IPS-18c (cell line): ENCODE results near the gene SLC35E3.

Experiments
- H3K4me3 ChIP-seq: 2 replicates; pipeline ENCODE4 v1.7.0; 2013; ENCODE audit warnings: low read depth, mild to moderate bottlenecking, low read length, moderate library complexity; ENCODE audit not compliant: insufficient read depth
- H3K9me3 ChIP-seq: one replicate; pipeline ENCODE4 v1.6.1; 2013; ENCODE audit warnings: mild to moderate bottlenecking, low read length, moderate library complexity; ENCODE audit not compliant: control insufficient read depth, insufficient read depth

The SLC35E3 gene

DNA sequence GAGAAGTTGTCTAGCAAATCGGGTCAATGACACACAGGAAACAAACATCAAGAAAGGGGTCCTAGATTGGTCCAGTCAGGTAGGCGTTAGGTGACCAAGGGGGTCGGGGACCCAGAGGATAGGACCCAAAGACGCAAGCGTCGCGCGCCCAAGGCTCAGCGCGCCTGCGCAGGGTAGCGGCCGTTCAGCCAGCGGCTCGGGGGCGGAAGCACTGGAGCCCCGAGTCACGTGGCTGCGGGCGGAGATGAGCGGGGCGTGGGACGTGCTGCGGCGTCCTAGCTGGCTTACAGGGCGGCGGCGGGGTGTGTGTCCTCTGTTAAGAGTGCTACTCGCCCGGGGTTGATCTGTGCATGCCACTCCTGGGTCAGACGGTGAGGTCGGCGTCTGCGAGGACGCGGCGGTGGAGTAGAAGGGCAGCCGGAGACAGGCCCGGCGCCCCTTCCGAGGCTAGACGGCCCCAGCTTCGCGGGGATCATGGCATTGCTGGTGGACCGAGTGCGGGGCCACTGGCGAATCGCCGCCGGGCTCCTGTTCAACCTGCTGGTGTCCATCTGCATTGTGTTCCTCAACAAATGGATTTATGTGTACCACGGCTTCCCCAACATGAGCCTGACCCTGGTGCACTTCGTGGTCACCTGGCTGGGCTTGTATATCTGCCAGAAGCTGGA is at the start of gene SLC35E3:
TSS of gene SLC35E3 (plus strand) at position 273 of the 668 bp plus-strand sequence. CDS start at position 475, 202 bp downstream.
- peak within 1 kb of the TSS; percentile 82 for H3K4me3 ChIP-seq
- no peaks in the 10 kb centered on the region for H3K9me3 ChIP-seq

DNA sequence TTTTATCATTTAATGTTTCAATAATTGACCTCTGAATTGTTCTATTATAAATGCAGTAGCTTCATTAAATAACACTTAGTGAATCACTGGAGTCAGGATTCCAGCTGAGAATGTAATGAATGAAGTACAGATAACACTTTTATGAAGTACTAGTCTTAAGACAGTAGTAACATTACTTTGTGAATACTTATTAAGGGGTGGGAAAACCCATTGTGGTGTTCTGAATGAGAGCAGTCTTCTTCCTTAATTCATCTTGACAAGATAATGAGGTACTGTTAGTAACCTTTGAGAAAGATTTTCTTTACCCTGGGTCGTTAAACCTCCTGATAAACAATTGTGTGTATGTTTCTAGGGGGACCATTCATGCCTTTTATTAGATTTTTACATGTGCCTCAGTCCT is 46.5 kb upstream of the SLC35E3 start:
- H3K9me3 ChIP-seq, result no peaks in the 10 kb centered on the region

GRCh38 chr12:68727776-68728175 is 18.2 kb upstream of the SLC35E3 start:
- Histone ChIP-seq H3K9me3 (no peaks in the 10 kb centered on the region), H3K4me3 (no peak overlapping the region)

More for the DNA sequence above, 46.5 kb upstream of the SLC35E3 start:
- H3K4me3 ChIP-seq, result no peak overlapping the region

DNA sequence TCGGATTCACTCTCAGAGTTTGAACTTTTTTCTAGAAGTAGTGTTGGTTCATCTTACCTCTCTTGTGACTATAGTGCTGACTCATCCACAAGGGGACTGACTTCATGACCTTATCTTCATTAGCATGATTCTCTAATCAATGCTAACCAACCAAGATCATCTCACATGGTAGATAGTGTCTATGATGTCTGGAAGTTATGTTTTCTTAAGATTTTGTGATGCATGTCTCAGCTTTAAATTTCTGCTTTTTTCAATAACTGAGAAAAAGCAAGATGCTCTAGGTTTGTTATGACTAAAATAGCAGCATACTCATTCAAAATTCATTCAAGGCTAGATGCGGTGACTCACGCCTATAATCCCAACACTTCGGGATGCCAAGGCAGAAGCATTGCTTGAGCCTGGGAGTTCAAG is 12.3 kb upstream of the SLC35E3 start:
- H3K4me3 ChIP-seq, result no peak overlapping the region
- no peaks in the 10 kb centered on the region for H3K9me3 ChIP-seq

DNA sequence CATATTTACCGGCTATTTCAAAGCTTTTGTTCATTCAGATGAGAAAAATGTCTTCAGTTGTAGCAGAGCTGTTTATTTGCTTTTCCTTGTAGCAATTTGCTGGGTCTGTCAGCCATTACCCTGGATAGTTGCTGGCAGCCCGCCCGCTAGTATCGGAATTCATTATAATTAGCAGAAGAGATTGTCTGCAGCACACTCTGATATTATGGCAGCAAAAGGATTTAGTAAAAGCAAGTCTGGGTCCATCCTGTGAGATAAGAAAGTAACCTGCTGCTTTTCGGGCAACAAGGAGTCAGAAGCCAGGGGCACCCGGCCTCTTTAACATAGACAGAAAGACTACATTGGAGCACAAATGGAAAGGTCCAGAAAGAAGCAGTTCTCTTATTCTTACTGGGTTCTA is 6.1 kb upstream of the SLC35E3 start:
- H3K9me3 ChIP-seq, result no peaks in the 10 kb centered on the region
- no peak overlapping the region for H3K4me3 ChIP-seq

GRCh38 chr12:68743356-68743755 is 2.6 kb upstream of the SLC35E3 start:
- Histone ChIP-seq H3K9me3 (no peaks in the 10 kb centered on the region), H3K4me3 (no peak overlapping the region)

DNA sequence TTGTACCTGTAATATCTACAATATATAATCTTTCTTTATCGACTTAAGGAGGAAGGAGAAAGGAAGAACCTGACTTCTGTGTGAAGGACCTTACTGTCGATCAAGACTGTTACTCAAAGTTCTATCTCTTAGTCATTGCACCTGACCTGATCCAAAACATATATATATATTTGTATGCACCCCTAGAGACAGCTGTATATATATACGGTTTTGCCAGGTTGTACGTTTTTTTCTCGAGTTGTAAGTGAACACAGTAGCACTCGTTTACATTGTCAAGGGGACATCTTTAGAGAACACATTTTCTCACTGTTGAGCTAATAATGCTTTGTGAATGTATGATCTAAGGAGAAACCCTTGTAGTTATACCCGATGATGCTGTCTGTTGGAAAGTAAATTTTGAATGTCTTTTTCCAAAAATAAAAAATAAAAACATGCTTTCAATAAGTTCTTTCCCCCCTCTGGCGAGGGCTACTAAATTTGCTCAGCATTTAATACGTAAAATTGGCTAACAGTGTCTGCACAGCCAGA is 536 bp upstream of the SLC35E3 start:
- Histone ChIP-seq H3K9me3 (no peaks in the 10 kb centered on the region), H3K4me3 (peak overlapping the region; percentile 82)

DNA sequence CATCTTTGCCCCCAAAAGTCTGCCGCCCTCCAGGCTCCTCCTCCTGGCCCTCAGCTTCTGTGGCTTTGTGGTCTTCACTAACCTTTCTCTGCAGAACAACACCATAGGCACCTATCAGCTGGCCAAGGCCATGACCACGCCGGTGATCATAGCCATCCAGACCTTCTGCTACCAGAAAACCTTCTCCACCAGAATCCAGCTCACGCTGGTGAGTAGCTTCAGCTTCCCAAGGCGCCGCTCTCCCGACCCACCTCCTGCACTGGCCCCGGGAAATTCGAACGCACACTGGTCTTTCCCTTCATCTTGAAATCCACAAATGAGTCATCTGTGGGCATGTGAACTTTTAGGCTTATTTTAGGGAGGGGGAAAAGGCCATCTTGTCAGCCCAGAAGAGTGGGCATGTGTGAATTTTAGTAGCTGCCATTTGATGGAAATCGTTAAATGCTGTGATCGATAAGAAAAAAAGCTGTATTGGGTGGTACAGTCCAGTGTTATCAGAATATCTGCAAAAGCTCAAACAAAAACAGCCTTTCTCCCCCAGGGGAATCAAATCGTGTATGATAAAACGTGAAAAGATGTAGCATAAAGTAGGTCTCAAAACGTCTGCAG is 700 bp downstream of the SLC35E3 start:
- H3K4me3 ChIP-seq, result peak overlapping the region; percentile 82

DNA sequence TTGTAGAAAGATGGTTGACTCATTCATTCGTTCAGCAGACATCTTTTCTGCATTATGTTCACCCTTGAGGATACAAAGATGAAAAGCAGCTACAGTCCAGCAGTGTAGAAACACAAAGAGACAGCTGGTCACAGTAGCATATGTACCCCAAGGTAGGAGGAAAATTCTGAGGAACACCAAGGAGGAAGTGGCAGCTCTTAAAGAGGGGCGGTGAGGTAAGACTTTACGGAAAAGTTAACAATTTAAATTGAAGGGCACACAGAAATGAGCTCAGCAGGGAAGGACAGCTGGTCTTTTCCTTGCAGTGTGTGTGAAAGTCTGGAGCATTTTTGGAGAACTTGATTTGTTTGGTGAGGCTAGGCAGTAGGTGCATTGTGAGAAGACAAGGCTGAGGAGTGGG is 3.5 kb downstream of the SLC35E3 start:
- Histone ChIP-seq H3K9me3 (no peaks in the 10 kb centered on the region), H3K4me3 (no peak overlapping the region)

More for the DNA sequence above, 700 bp downstream of the SLC35E3 start:
- no peaks in the 10 kb centered on the region for H3K9me3 ChIP-seq

- no peak overlapping the region for H3K4me3 ChIP-seq
- H3K9me3 ChIP-seq, result no peaks in the 10 kb centered on the region
Measured at GRCh38 chr12:68749861-68750260, 3.9 kb downstream of the SLC35E3 start.

GRCh38 chr12:68750506-68750905 is 4.5 kb downstream of the SLC35E3 start:
- H3K9me3 ChIP-seq, result no peaks in the 10 kb centered on the region
- no peak overlapping the region for H3K4me3 ChIP-seq

- Histone ChIP-seq H3K9me3 (no peaks in the 10 kb centered on the region), H3K4me3 (no peak overlapping the region)
Measured at GRCh38 chr12:68755536-68756243, 9.7 kb downstream of the SLC35E3 start.

DNA sequence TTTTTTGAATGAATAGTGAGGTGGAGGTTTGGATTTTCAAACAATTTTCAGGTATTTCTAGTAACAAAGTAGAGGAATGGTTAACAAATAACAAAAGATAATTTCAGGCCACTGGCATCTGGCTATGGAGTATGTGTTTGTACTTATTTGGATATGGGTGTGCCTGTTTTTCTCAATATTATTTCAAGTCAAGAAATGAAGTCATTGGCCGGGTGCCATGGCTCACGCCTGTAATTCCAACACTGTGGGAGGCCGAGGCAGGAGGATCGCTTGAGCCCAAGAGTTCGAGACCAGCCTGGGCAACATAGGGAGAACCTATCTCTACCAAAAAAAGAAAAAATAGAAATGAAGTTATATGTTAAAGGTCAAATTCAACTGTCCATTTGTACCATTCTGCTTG is 13.9 kb downstream of the SLC35E3 start:
- no peak overlapping the region for H3K4me3 ChIP-seq

GRCh38 chr12:68760806-68761441 is 14.9 kb downstream of the SLC35E3 start:
- Histone ChIP-seq H3K4me3 (no peak overlapping the region), H3K9me3 (no peaks in the 10 kb centered on the region)

More for the DNA sequence above, 13.9 kb downstream of the SLC35E3 start:
- H3K9me3 ChIP-seq, result no peaks in the 10 kb centered on the region

GRCh38 chr12:68761442-68761812 is 15.5 kb downstream of the SLC35E3 start:
- Histone ChIP-seq H3K9me3 (no peaks in the 10 kb centered on the region), H3K4me3 (no peak overlapping the region)

DNA sequence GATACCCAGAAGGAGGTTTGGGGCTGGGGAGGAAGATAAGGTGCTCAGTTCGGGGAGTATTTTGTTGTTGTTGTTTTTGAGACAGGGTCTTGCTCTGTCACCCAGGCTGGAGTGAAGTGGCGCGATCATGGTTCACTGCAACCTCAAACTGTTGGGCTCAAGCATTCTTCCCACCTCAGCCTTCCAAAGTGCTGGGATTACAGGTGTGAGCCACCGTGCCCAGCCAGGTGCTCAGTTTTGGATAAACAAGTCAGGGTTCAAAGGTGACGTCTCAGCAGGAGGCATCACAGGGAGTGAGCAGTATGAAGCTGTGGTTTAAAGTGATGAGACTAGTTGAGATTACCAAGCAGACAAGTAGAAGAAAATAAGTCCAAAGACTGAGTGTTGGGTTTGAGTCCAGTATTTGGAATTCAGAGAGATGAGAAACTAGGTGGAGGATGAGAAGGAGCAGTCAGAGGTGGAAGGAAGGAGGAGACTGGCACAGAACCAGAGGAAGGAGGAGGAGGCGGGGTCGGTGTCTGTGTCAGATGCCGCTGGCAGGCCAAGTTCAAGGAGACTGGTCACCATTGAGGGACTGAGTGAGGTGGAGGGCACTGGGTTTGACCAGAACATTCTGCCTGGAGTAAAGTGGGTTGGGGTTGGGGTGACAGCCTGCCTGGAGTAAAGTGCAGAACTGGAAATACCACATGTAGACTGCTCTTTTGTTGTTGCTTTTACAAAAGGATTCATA is 16.1 kb downstream of the SLC35E3 start:
- no peaks in the 10 kb centered on the region for H3K9me3 ChIP-seq

DNA sequence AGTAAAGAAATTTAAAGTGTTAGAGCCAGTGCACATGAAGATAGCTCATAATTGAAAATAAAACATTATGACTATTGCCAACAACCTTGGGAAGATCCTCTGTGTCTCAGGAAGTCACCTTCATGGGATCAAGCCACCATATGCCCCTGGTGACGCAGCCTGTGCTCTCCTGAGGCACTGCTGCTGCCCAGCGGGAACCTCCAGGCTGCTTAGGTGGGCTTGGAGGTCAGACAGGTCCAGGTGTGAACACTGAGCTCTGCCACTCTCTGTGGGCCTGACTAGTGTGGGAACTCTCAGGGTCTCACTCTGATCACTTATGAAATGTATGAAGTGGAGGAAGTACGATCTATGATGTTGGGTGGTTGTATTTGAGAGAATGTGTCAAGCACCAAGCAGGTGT is 16.7 kb downstream of the SLC35E3 start:
- Histone ChIP-seq H3K9me3 (no peaks in the 10 kb centered on the region), H3K4me3 (no peak overlapping the region)

More for the DNA sequence above, 16.1 kb downstream of the SLC35E3 start:
- no peak overlapping the region for H3K4me3 ChIP-seq
